Measurements from ENCODE around the gene ZNF143.

DNA sequence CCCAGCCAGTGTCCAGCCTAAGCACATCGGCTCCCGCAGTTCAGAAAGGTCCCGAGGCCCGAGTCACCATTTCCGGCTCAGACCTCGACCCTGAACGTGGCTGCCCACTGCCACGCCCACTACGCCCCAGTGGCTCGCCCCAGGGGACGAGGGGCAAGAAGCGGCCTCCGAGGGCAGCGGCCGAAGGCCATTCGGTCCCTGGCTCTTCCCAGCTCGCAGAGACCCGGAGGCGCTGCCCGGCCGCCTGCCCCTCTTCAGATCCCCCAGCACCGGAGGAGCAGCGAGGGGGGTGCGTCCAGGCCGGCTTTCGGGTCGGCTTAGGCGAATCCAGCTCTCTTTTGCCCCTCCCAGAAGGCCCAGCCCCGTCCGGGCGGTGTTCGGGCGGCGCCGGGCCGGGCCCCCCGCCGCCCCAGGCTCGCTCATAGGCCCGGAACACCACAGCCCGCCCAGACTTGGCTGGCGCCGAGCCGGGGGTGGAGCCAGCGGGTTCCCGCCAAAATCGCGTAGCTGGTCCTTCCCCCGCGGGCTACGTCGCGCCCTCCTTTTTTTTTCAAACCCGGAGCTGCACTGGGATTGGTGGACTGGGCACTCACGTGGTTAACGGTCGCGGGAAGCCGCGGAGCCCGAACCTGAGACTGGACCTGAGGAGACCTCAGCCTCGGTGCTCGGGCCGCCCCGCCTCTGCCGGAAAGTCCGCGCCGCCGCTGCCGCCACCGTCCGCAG, 112.4 kb downstream of the ZNF143 start, which contains the start of gene WEE1:
- TF ChIP-seq TAF1 (IDR thresholded peaks at IDR 0.05; ENCODE audit: borderline replicate concordance, insufficient read depth, low read length) (no peak), POLR2AphosphoS5 (IDR thresholded peaks at IDR 0.05; ENCODE audit: low read depth, low read length) (peak; percentile 88)
- TF ChIP-seq, protein P1, sequence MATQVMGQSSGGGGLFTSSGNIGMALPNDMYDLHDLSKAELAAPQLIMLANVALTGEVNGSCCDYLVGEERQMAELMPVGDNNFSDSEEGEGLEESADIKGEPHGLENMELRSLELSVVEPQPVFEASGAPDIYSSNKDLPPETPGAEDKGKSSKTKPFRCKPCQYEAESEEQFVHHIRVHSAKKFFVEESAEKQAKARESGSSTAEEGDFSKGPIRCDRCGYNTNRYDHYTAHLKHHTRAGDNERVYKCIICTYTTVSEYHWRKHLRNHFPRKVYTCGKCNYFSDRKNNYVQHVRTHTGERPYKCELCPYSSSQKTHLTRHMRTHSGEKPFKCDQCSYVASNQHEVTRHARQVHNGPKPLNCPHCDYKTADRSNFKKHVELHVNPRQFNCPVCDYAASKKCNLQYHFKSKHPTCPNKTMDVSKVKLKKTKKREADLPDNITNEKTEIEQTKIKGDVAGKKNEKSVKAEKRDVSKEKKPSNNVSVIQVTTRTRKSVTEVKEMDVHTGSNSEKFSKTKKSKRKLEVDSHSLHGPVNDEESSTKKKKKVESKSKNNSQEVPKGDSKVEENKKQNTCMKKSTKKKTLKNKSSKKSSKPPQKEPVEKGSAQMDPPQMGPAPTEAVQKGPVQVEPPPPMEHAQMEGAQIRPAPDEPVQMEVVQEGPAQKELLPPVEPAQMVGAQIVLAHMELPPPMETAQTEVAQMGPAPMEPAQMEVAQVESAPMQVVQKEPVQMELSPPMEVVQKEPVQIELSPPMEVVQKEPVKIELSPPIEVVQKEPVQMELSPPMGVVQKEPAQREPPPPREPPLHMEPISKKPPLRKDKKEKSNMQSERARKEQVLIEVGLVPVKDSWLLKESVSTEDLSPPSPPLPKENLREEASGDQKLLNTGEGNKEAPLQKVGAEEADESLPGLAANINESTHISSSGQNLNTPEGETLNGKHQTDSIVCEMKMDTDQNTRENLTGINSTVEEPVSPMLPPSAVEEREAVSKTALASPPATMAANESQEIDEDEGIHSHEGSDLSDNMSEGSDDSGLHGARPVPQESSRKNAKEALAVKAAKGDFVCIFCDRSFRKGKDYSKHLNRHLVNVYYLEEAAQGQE (IDR thresholded peaks at IDR 0.05; ENCODE audit: insufficient read depth in 1 of 2, low read depth in 2 of 2, low read length in 2 of 2) = no peak

Measured in PFSK-1 (cell line).